H9 (cell line): ENCODE results near the gene EVI5. TPM values are rescaled to one million over a fixed set of nuclear protein-coding genes. Genes with fewer than 3 reads are reported as not detected.

Experiments
- DNase-seq: peaks from one replicate; pipeline ENCODE4 v3.0.0-alpha.2; 2017
- H2AFZ ChIP-seq: one replicate; pipeline ENCODE4 v1.6.1; 2013; ENCODE audit warnings: mild to moderate bottlenecking, low read length, control low read depth, moderate library complexity
- H2AK5ac ChIP-seq: 2 replicates; pipeline ENCODE4 v1.6.1; 2013; ENCODE audit warnings: low read length, control low read depth, mixed read lengths; ENCODE audit not compliant: insufficient read length
- H2BK120ac ChIP-seq: one replicate; pipeline ENCODE4 v1.6.1; 2013; ENCODE audit warnings: low read depth, mild to moderate bottlenecking, low read length, control low read depth, inconsistent platforms; ENCODE audit not compliant: poor library complexity, severe bottlenecking
- H2BK12ac ChIP-seq: 2 replicates; pipeline ENCODE4 v1.6.1; 2013; ENCODE audit warnings: low read length, control low read depth, mixed read lengths, low read depth; ENCODE audit not compliant: insufficient read length
- H2BK15ac ChIP-seq: 2 replicates; pipeline ENCODE4 v1.6.1; 2013; ENCODE audit warnings: low read depth, low read length, control low read depth
- H2BK20ac ChIP-seq: one replicate; pipeline ENCODE4 v1.6.1; 2013; ENCODE audit warnings: low read depth, mild to moderate bottlenecking, low read length, control low read depth, inconsistent platforms; ENCODE audit not compliant: poor library complexity, severe bottlenecking
- H2BK5ac ChIP-seq: 2 replicates; pipeline ENCODE4 v1.6.1; 2013; ENCODE audit warnings: low read length, control low read depth, mixed read lengths; ENCODE audit not compliant: insufficient read length
- H3K14ac ChIP-seq: 2 replicates; pipeline ENCODE4 v1.6.1; 2013; ENCODE audit warnings: low read length, control low read depth; ENCODE audit not compliant: insufficient read depth
- H3K18ac ChIP-seq: 2 replicates; pipeline ENCODE4 v1.6.1; 2013; ENCODE audit warnings: low read depth, mild to moderate bottlenecking, mixed read lengths, low read length, control low read depth; ENCODE audit not compliant: insufficient read length
- H3K23ac ChIP-seq: 2 replicates; pipeline ENCODE4 v1.6.1; 2013; ENCODE audit warnings: low read length, control low read depth, mixed read lengths, low read depth; ENCODE audit not compliant: insufficient read length
- H3K23me2 ChIP-seq: 2 replicates; pipeline ENCODE4 v1.6.1; 2013; ENCODE audit warnings: low read depth, mild to moderate bottlenecking, mixed read lengths, low read length, control low read depth; ENCODE audit not compliant: insufficient read length, poor library complexity, severe bottlenecking
- H3K27ac ChIP-seq: 2 replicates; pipeline ENCODE4 v1.5.1; 2013; ENCODE audit warnings: low read length, control low read depth, mixed read lengths, low read depth; ENCODE audit not compliant: insufficient read length
- H3K27me3 ChIP-seq: 2 replicates; pipeline ENCODE4 v1.6.1; 2013; ENCODE audit warnings: low read length, control low read depth, inconsistent platforms; ENCODE audit not compliant: insufficient read depth
- H3K4ac ChIP-seq: 2 replicates; pipeline ENCODE4 v1.6.1; 2013; ENCODE audit warnings: low read depth, mild to moderate bottlenecking, control low read depth, inconsistent platforms, low read length, moderate library complexity
- H3K4me1 ChIP-seq: 2 replicates; pipeline ENCODE4 v1.6.1; 2013; ENCODE audit warnings: low read length, control low read depth, inconsistent platforms; ENCODE audit not compliant: insufficient read depth
- H3K4me2 ChIP-seq: 2 replicates; pipeline ENCODE4 v1.6.1; 2013; ENCODE audit warnings: low read length, control low read depth, mixed read lengths; ENCODE audit not compliant: insufficient read length, insufficient read depth
- H3K56ac ChIP-seq: 2 replicates; pipeline ENCODE4 v1.6.1; 2013; ENCODE audit warnings: low read depth, mild to moderate bottlenecking, mixed read lengths, low read length, control low read depth; ENCODE audit not compliant: insufficient read length
- H3K79me1 ChIP-seq: 2 replicates; pipeline ENCODE4 v1.6.1; 2013; ENCODE audit warnings: low read depth, mild to moderate bottlenecking, moderate library complexity, low read length, control low read depth, inconsistent platforms; ENCODE audit not compliant: insufficient read depth, poor library complexity, severe bottlenecking
- H3K79me2 ChIP-seq: 2 replicates; pipeline ENCODE4 v1.6.1; 2013; ENCODE audit warnings: low read length, control low read depth, inconsistent platforms; ENCODE audit not compliant: insufficient read depth
- H3K9ac ChIP-seq: 2 replicates; pipeline ENCODE4 v1.6.1; 2013; ENCODE audit warnings: low read length, control low read depth, mixed read lengths; ENCODE audit not compliant: insufficient read length; ENCODE audit errors: extremely low read depth
- H3K9me3 ChIP-seq: one replicate; pipeline ENCODE4 v1.6.1; 2013; ENCODE audit warnings: low read depth, low read length, inconsistent platforms; ENCODE audit not compliant: control insufficient read depth
- H3T11ph ChIP-seq: one replicate; pipeline ENCODE4 v1.6.1; 2013; ENCODE audit warnings: mild to moderate bottlenecking, low read length, control low read depth, inconsistent platforms
- H4K20me1 ChIP-seq: one replicate; pipeline ENCODE4 v1.6.1; 2013; ENCODE audit not compliant: control insufficient read depth, insufficient read length, insufficient read depth
- H4K5ac ChIP-seq: 2 replicates; pipeline ENCODE4 v1.6.1; 2013; ENCODE audit warnings: low read depth, mild to moderate bottlenecking, mixed read lengths, low read length, control low read depth; ENCODE audit not compliant: insufficient read length
- H4K8ac ChIP-seq: replicated peaks from 2 replicates; pipeline ENCODE4 v1.6.1; 2013; ENCODE audit warnings: low read length, control low read depth, mixed read lengths, low read depth; ENCODE audit not compliant: insufficient read length
- H4K91ac ChIP-seq: 2 replicates; pipeline ENCODE4 v1.6.1; 2013; ENCODE audit warnings: low read depth, mild to moderate bottlenecking, moderate library complexity, mixed read lengths, low read length, control low read depth; ENCODE audit not compliant: insufficient read length
- H3K27ac Mint-ChIP-seq, 3 experiments: 2 replicates in 2 of 3; 3 replicates in 1 of 3; pipeline ENCODE4 v1.8.0; 2020 to 2021; ENCODE audit warnings: mixed read lengths in 3 of 3, mild to moderate bottlenecking in 1 of 3, moderate library complexity in 1 of 3
- H3K27me3 Mint-ChIP-seq: 2 replicates; pipeline ENCODE4 v1.8.0; 2021; ENCODE audit warnings: low read depth, mild to moderate bottlenecking, moderate library complexity, mixed read lengths
- H3K36me3 Mint-ChIP-seq, 3 experiments: 2 replicates in 2 of 3; 3 replicates in 1 of 3; pipeline ENCODE4 v1.8.0; 2020 to 2021; ENCODE audit warnings: low read depth in 3 of 3, mixed read lengths in 3 of 3; ENCODE audit not compliant: insufficient read depth in 1 of 3
- H3K4me1 Mint-ChIP-seq, 2 experiments: 2 replicates each; pipeline ENCODE4 v1.8.0; 2020; ENCODE audit warnings: mixed read lengths in 2 of 2
- H3K4me3 Mint-ChIP-seq, 2 experiments: 2 replicates in 1 of 2; 3 replicates in 1 of 2; pipeline ENCODE4 v1.8.0; 2020 to 2021; ENCODE audit warnings: mild to moderate bottlenecking in 2 of 2, mixed read lengths in 2 of 2, moderate library complexity in 1 of 2
- H3K9me3 Mint-ChIP-seq, 2 experiments: 2 replicates in 1 of 2; 3 replicates in 1 of 2; pipeline ENCODE4 v1.8.0; 2020; ENCODE audit warnings: mild to moderate bottlenecking in 2 of 2, mixed read lengths in 2 of 2, moderate library complexity in 1 of 2
- WGBS: extraction: QIAGEN DNeasy Blood & Tissue Kit; methylation state at CpG from one replicate; pipeline ENCODE4 v1.1.7; 2013; ENCODE audit warnings: missing lambda C conversion rate, low lambda C conversion rate, mixed read lengths; ENCODE audit not compliant: insufficient read length; ENCODE audit errors: extremely low coverage; 5-methylcytosine and 5-hydroxymethylcytosine counted together
- total RNA-seq: library from RNA; stranded (reverse); gene quantifications from 2 replicates; pipeline ENCODE4 v1.2.1, GENCODE V29; 2021
- TF ChIP-seq, protein P1 (sequence below): fragments of 200-600 bp; sonication (generic); conservative IDR thresholded peaks from 3 replicates; pipeline ENCODE4 v1.8.0; 2021; ENCODE audit warnings: antibody characterized with exemption, mild to moderate bottlenecking

EVI5 gene
- total RNA-seq, 1 experiment from 2014 or later, result 9.7 TPM

DNA sequence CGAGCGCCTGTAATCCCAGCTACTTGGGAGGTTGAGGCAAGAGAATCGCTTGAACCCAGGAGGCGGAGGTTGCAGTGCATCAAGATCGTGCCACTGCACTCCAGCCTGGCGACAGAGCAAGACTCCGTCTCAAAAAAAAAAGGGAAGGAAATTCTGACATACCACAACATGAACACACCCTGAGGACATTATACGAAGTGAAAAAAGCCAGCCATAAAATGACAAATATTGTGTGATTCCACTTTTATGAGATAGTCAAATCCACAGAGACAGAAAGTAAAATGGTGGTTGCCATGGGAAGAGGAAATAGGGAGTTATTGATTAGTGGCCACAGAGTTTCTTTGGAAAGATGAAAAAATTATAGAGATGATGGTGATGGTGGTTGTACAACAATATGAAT, 41.7 kb downstream of the EVI5 start:
- H3K27ac ChIP-seq, result no peak overlapping the region
- WGBS, result no CpG with 5 or more reads among the region's 8 CpGs
- no peaks in the 10 kb centered on the region for H4K20me1 ChIP-seq

More for the DNA sequence above, 41.7 kb downstream of the EVI5 start:
- Histone ChIP-seq H2BK12ac (no peak overlapping the region), H4K8ac (no peak overlapping the region), H2BK5ac (no peak overlapping the region), H3K4me2 (no peak overlapping the region), H3K79me1 (no peaks in the 10 kb centered on the region), H3K14ac (no peak overlapping the region), H3K23me2 (no peaks in the 10 kb centered on the region), H2AK5ac (no peak overlapping the region), H3T11ph (no peak overlapping the region), H3K27me3 (no peaks in the 10 kb centered on the region), H3K79me2 (peaks cover 1% of the 10 kb centered on the region; the same call in 1 of the 2 replicates), H4K5ac (no peak overlapping the region), H3K4ac (no peak overlapping the region), H2AFZ (no peak overlapping the region), H3K18ac (no peak overlapping the region), H4K91ac (no peak overlapping the region), H3K4me1 (no peaks in the 10 kb centered on the region), H2BK120ac (no peak overlapping the region), H2BK15ac (no peak overlapping the region), H3K23ac (no peak overlapping the region), H3K9me3 (no peaks in the 10 kb centered on the region), H3K56ac (no peak overlapping the region), H3K9ac (no peak overlapping the region), H2BK20ac (no peak overlapping the region)
- Mint-ChIP-seq H3K36me3 (no peaks in the 10 kb centered on the region; a peak in 1 of 7 replicates), H3K27me3 (no peaks in the 10 kb centered on the region), H3K27ac (no peak overlapping the region), H3K4me3 (no peak overlapping the region), H3K4me1 (peaks cover 3 to 5% of the 10 kb centered on the region in 2 experiments; a peak in 1 of 4 replicates), H3K9me3 (no peaks in the 10 kb centered on the region)
- no peak for DNase-seq
- TF ChIP-seq, protein P1, sequence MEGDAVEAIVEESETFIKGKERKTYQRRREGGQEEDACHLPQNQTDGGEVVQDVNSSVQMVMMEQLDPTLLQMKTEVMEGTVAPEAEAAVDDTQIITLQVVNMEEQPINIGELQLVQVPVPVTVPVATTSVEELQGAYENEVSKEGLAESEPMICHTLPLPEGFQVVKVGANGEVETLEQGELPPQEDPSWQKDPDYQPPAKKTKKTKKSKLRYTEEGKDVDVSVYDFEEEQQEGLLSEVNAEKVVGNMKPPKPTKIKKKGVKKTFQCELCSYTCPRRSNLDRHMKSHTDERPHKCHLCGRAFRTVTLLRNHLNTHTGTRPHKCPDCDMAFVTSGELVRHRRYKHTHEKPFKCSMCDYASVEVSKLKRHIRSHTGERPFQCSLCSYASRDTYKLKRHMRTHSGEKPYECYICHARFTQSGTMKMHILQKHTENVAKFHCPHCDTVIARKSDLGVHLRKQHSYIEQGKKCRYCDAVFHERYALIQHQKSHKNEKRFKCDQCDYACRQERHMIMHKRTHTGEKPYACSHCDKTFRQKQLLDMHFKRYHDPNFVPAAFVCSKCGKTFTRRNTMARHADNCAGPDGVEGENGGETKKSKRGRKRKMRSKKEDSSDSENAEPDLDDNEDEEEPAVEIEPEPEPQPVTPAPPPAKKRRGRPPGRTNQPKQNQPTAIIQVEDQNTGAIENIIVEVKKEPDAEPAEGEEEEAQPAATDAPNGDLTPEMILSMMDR, result no peak
